K562 (cell line): ENCODE results near the gene SH3D19. TPM values are rescaled to one million over a fixed set of nuclear protein-coding genes. Genes with fewer than 3 reads are reported as not detected.

Experiments used
- ATAC-seq: fragments of 200-7000 bp; cut with Tn5 transposase; 3 replicates; pipeline ENCODE4 v1.9.1; 2020; ENCODE audit warnings: moderate library complexity
- BruUV-seq: library from RNA; stranded (reverse); fragments of 400-500 nt; replicated peaks from 2 replicates; lab custom pipeline; 2021; lab: Mats Ljungman, UMichigan
- CTCF ChIA-PET: fragments of 300-600 bp; formaldehyde crosslinking; extraction: SDS; loops from one replicate; lab custom pipeline; 2021; ENCODE audit warnings: low intra/inter-chr PET ratio; lab: Yijun Ruan, JAX
- POLR2A ChIA-PET: fragments of 300-600, 350-650 bp; sonication (Branson Sonifier 250); formaldehyde crosslinking; extraction: SDS; loops from one replicate; lab custom pipeline; 2021; ENCODE audit warnings: antibody characterized with exemption, inconsistent platforms; lab: Yijun Ruan, JAX
- DNase-seq, 4 experiments: peaks; one replicate each; pipeline versions ENCODE4 v3.0.0 to v3.0.0-alpha.2; 2011 to 2018; ENCODE audit warnings: low spot score in 3 of 4, mixed read lengths in 3 of 4; ENCODE audit errors: extremely low read depth in 1 of 4
- FAIRE-seq: peaks from 2 replicates; lab custom pipeline; 2011; peaks lifted over from hg19 to GRCh38; lab: Jason Lieb, UNC
- H2AFZ ChIP-seq: 2 replicates; pipeline ENCODE4 v1.6.0; 2011; ENCODE audit warnings: low read depth, low read length, control low read depth, inconsistent platforms
- H3K27ac ChIP-seq: fragments of 200-600 bp; 3 replicates; pipeline ENCODE4 v1.8.0; 2011; ENCODE audit warnings: low read depth, mild to moderate bottlenecking, control low read depth, inconsistent platforms, low read length, moderate library complexity, mixed read lengths; ENCODE audit errors: extremely low read depth
- H3K27me3 ChIP-seq, 2 experiments: fragments of 300-600 bp in 1 of 2; 2 replicates in 1 of 2; 3 replicates in 1 of 2; pipeline versions ENCODE4 v1.6.0 to v1.8.0; 2011; ENCODE audit warnings: inconsistent platforms in 2 of 2, low read length in 2 of 2, mild to moderate bottlenecking in 1 of 2, mixed read lengths in 1 of 2, moderate library complexity in 1 of 2; ENCODE audit not compliant: control insufficient read depth in 2 of 2, insufficient read depth in 2 of 2
- H3K36me3 ChIP-seq: fragments of 300-600 bp; 3 replicates; pipeline ENCODE4 v1.8.0; 2011; ENCODE audit warnings: mild to moderate bottlenecking, low read length, inconsistent platforms; ENCODE audit not compliant: control insufficient read depth, insufficient read depth
- H3K4me1 ChIP-seq, 2 experiments: fragments of 200-600 bp in 1 of 2; replicated peaks in 1 of 2; 2 replicates in 1 of 2; 3 replicates in 1 of 2; pipeline versions ENCODE4 v1.5.1 to v1.8.0; 2011; ENCODE audit warnings: inconsistent platforms in 2 of 2, low read length in 2 of 2, mild to moderate bottlenecking in 1 of 2, mixed read lengths in 1 of 2, moderate library complexity in 1 of 2; ENCODE audit not compliant: control insufficient read depth in 2 of 2, insufficient read depth in 2 of 2
- H3K4me2 ChIP-seq: 2 replicates; pipeline ENCODE4 v1.6.1; 2011; ENCODE audit warnings: low read length, control low read depth, inconsistent platforms, mixed read lengths; ENCODE audit not compliant: insufficient read depth
- H3K4me3 ChIP-seq: fragments of 200-600 bp; sonication (generic), shearing (Covaris generic); 2 replicates; pipeline ENCODE4 v1.5.1; 2016; ENCODE audit warnings: control low read depth, inconsistent platforms
- H3K79me2 ChIP-seq: fragments of 200-600 bp; 3 replicates; pipeline ENCODE4 v1.8.0; 2011; ENCODE audit warnings: low read length, inconsistent platforms; ENCODE audit not compliant: control insufficient read depth, insufficient read depth
- H3K9ac ChIP-seq, 2 experiments: 2 replicates each; pipeline versions ENCODE4 v1.6.0 to v1.6.1; 2011; ENCODE audit warnings: low read depth in 2 of 2, low read length in 2 of 2, control low read depth in 1 of 2, inconsistent platforms in 1 of 2, mild to moderate bottlenecking in 1 of 2, mixed read lengths in 1 of 2; ENCODE audit not compliant: insufficient read depth in 1 of 2
- H3K9me1 ChIP-seq: one replicate; pipeline ENCODE4 v1.6.0; 2011; ENCODE audit warnings: inconsistent platforms, mild to moderate bottlenecking, low read length, moderate library complexity; ENCODE audit not compliant: control insufficient read depth, insufficient read depth
- H3K9me3 ChIP-seq: replicated peaks from 2 replicates; pipeline ENCODE4 v1.5.1; 2011; ENCODE audit warnings: low read depth, low read length, inconsistent platforms; ENCODE audit not compliant: control insufficient read depth, insufficient read depth
- H4K20me1 ChIP-seq: replicated peaks from 2 replicates; pipeline ENCODE4 v1.6.1; 2011; ENCODE audit warnings: low read length, inconsistent platforms, mixed read lengths; ENCODE audit not compliant: control insufficient read depth, insufficient read depth
- ARNT ChIP-seq, 2 experiments: fragments of 450-650 bp; IDR thresholded peaks; 2 replicates each; pipeline ENCODE4 v1.6.1; 2016; ENCODE audit warnings: mild to moderate bottlenecking in 1 of 2
- BRF1 ChIP-seq: IDR thresholded peaks from 3 replicates; pipeline ENCODE4 v1.6.1; 2011; ENCODE audit warnings: borderline replicate concordance, mild to moderate bottlenecking; ENCODE audit not compliant: insufficient read length; ENCODE audit errors: extremely low read depth
- CBX5 ChIP-seq: IDR thresholded peaks from 2 replicates; pipeline ENCODE4 v1.6.1; 2014; ENCODE audit warnings: low read depth, borderline replicate concordance
- PRMT5 ChIP-seq: sonication (generic); formaldehyde crosslinking; IDR thresholded peaks from 2 replicates; pipeline ENCODE4 v1.5.0; 2020; ENCODE audit warnings: missing genetic modification reagents
- RAD21 ChIP-seq, 2 experiments: fragments of 250-450 bp in 1 of 2; fragments of 450-650 bp in 1 of 2; sonication (Bioruptor Pico) in 1 of 2; formaldehyde crosslinking in 1 of 2; IDR thresholded peaks in 1 of 2; conservative IDR thresholded peaks in 1 of 2; 2 replicates each; pipeline versions ENCODE4 v1.4.0 to v1.8.0; 2020 to 2022; ENCODE audit warnings: mild to moderate bottlenecking in 2 of 2, moderate library complexity in 1 of 2
- RBM25 ChIP-seq: fragments of 200-400 bp; formaldehyde crosslinking; IDR thresholded peaks from 2 replicates; pipeline ENCODE4 v1.6.1; 2018; ENCODE audit warnings: low read length, low read depth, moderate library complexity; ENCODE audit not compliant: severe bottlenecking
- RNF2 ChIP-seq: sonication (generic); IDR thresholded peaks from 2 replicates; pipeline ENCODE4 v1.6.1; 2016
- U2AF2 ChIP-seq: fragments of 200-400 bp; formaldehyde crosslinking; optimal IDR thresholded peaks from 2 replicates; pipeline ENCODE3; 2017; ENCODE audit warnings: low read depth, mild to moderate bottlenecking, low read length
- ZNF146 ChIP-seq: IDR thresholded peaks from one replicate; pipeline ENCODE4 v1.6.1; 2018; ENCODE audit warnings: missing compliant biosample characterization; ENCODE audit not compliant: unreplicated experiment
- WGBS: fragments of 100-300 bp; shearing (Covaris generic); methylation state at CpG from one replicate; pipeline ENCODE4 v1.1.6; 2016; ENCODE audit warnings: low coverage, mixed read lengths; ENCODE audit not compliant: insufficient coverage; ENCODE audit errors: missing lambda C conversion rate; 5-methylcytosine and 5-hydroxymethylcytosine counted together
- in situ Hi-C: fragments of 300-500 bp; cut with MboI; formaldehyde crosslinking; loops from 4 replicates; pipeline ENCODE4 v1.15.0; 2018; ENCODE audit warnings: inconsistent platforms, mixed read lengths
- intact Hi-C: fragments of 100-400 bp; cut with micrococcal nuclease; formaldehyde crosslinking; loops from 2 replicates; pipeline ENCODE4 v1.14.2; 2022
- polyA plus RNA-seq, 8 experiments: library from polyadenylated mRNA; depleted of rRNA in 4 of 8; stranded (reverse) in 5 of 8; unstranded in 3 of 8; fragments of >200 nt; fragmentation: Nextera tagmentation in 2 of 8; fragmentation: Illumina TruSeq in 1 of 8; extraction: Ambion mirVana in 2 of 8; extraction: Trizol in 1 of 8; gene quantifications; 2 replicates each; pipeline versions ENCODE4 v1.2.1 to v1.2.3, GENCODE V29; 2011 to 2014; ENCODE audit warnings: inconsistent platforms in 1 of 8, missing spikeins in 1 of 8
- total RNA-seq, 7 experiments: library from RNA; depleted of rRNA in 6 of 7; stranded (reverse); fragments of >200 nt in 6 of 7; fragmentation: Illumina TruSeq in 2 of 7; extraction: Trizol in 2 of 7; gene quantifications; 2 replicates each; pipeline versions ENCODE4 v1.2.1 to v1.2.3, GENCODE V29; 2011 to 2021; ENCODE audit warnings: low replicate concordance in 1 of 7
- TF ChIP-seq, protein P1 (sequence below): sonication (generic); formaldehyde crosslinking; IDR thresholded peaks from 2 replicates; pipeline ENCODE4 v1.5.0; 2020; ENCODE audit warnings: missing genetic modification reagents

SH3D19 gene
- total and polyA plus RNA-seq, 9 of the 15 experiments (the other 6 are each of a cell fraction or from before 2014, with no cell fraction given) = 0.42 to 2.2 (median 1.1) TPM; not detected in 6

GRCh38 chr4:151157543-151157942, 167.9 kb downstream of the SH3D19 start:
- 0 out of 5 replicates have a peak, but pooled peaks cover 0 to 3% of the 10 kb centered on the region in 2 experiments for H3K27me3 ChIP-seq
- intact Hi-C loops = no loop called here
- no peak for ATAC-seq
- TF ChIP-seq RBM25 = peak; percentile 24
- no peak for TF ChIP-seq BRF1
- peak; percentile 80 for TF ChIP-seq ZNF146
- TF ChIP-seq, all 486 proteins: peak for 2
- H3K79me2 ChIP-seq = no peaks in the 10 kb centered on the region
- H2AFZ ChIP-seq = no peak overlapping the region
- no peaks in the 10 kb centered on the region for H3K9me3 ChIP-seq
- in situ Hi-C loops = no loop called here
- no peaks in the 10 kb centered on the region for H3K4me1 ChIP-seq
- DNase-seq (no peak), FAIRE-seq (no peak)
- H3K9me1 ChIP-seq = no peaks in the 10 kb centered on the region
- H3K9ac ChIP-seq = no peak overlapping the region
- no TSS peak for BruUV-seq
- WGBS = 21% methylated on average over 2 of the region's 2 CpGs
- ChIA-PET POLR2A (no interaction called here), CTCF (no interaction called here)
- H3K4me2 ChIP-seq = no peak overlapping the region
- H4K20me1 ChIP-seq = no peaks in the 10 kb centered on the region
- H3K4me3 ChIP-seq = no peak overlapping the region
- H3K36me3 ChIP-seq = no peaks in the 10 kb centered on the region
- H3K27ac ChIP-seq = no peak overlapping the region

GRCh38 chr4:151153585-151153984, 171.8 kb downstream of the SH3D19 start:
- no peaks in the 10 kb centered on the region for H3K9me3 ChIP-seq
- CTCF ChIA-PET = no interaction called here
- no peaks in the 10 kb centered on the region; a peak in 1 of 5 replicates for H3K4me1 ChIP-seq
- no peaks in the 10 kb centered on the region for H3K36me3 ChIP-seq
- in situ Hi-C loops (no loop called here), intact Hi-C loops (no loop called here)
- no peaks in the 10 kb centered on the region for H3K79me2 ChIP-seq
- H3K4me3 ChIP-seq = no peak overlapping the region
- POLR2A ChIA-PET = no interaction called here
- H3K9ac ChIP-seq = no peak overlapping the region
- FAIRE-seq (no peak), ATAC-seq (no peak), DNase-seq (no peak)
- H3K27ac ChIP-seq = no peak overlapping the region
- H2AFZ ChIP-seq = no peak overlapping the region
- 34% methylated on average over 2 of the region's 2 CpGs for WGBS
- H3K27me3 ChIP-seq = 0 out of 5 replicates have a peak, but pooled peaks cover 0 to 3% of the 10 kb centered on the region in 2 experiments
- no TSS peak for BruUV-seq
- no peak overlapping the region for H3K4me2 ChIP-seq
- no peaks in the 10 kb centered on the region for H3K9me1 ChIP-seq
- H4K20me1 ChIP-seq = no peaks in the 10 kb centered on the region
- TF ChIP-seq RAD21 (CRISPR knock-in tag; conservative IDR thresholded peaks at IDR 0.05 in 1 of 2, IDR thresholded peaks at IDR 0.05 in 1 of 2) (no peak), ARNT (IDR thresholded peaks at IDR 0.05) (no peak), CBX5 (no peak), U2AF2 (no peak), PRMT5 (CRISPR knock-in tag) (no peak), RNF2 (no peak)
- TF ChIP-seq, protein P1, sequence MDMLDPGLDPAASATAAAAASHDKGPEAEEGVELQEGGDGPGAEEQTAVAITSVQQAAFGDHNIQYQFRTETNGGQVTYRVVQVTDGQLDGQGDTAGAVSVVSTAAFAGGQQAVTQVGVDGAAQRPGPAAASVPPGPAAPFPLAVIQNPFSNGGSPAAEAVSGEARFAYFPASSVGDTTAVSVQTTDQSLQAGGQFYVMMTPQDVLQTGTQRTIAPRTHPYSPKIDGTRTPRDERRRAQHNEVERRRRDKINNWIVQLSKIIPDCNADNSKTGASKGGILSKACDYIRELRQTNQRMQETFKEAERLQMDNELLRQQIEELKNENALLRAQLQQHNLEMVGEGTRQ (CRISPR knock-in tag) = no peak
